ENCODE results near the gene IFT122. TPM values are rescaled to one million over a fixed set of nuclear protein-coding genes. Genes with fewer than 3 reads are reported as not detected.
A peak's percentile ranks its signal among the peaks of the same experiment; 100 is the strongest.
"Not testable (repeated sequence)": the region's sequence is repeated elsewhere in the genome, so short reads cannot be mapped to it uniquely, and the experiment has no call there.

The IFT122 gene
- total RNA-seq = 10 to 100 TPM; 60.8 to 91.3 TPM

- peaks cover 14% of the 10 kb centered on the region for H3K4me1 ChIP-seq (replicated peaks)
- H3K9me3 ChIP-seq = no peaks in the 10 kb centered on the region
- under 1% methylated on average over 67 of the region's 75 CpGs for WGBS
- DNase-seq (ENCODE audit: low spot score) = peak; percentile 95
- peak within 1 kb of the TSS; percentile 58 to 68 for H3K4me3 ChIP-seq
- H3K36me3 ChIP-seq = no peaks in the 10 kb centered on the region
- TF ChIP-seq POLR2A (IDR thresholded peaks at IDR 0.05) (peak; percentile 68), POLR2AphosphoS5 (IDR thresholded peaks at IDR 0.05) (peak; percentile 97), CTCF (IDR thresholded peaks at IDR 0.05) (peak in 1 of 4 experiments; percentile 34)
- peak within 1 kb of the TSS; percentile 81 to 84 for H3K27ac ChIP-seq
- intact Hi-C loops (cut with DNase I) = no loop called here
- no peaks in the 10 kb centered on the region for H3K27me3 ChIP-seq (replicated peaks; ENCODE audit: insufficient read depth)
Measured at GRCh38 chr3:129439817-129440617, at the start of gene IFT122, which contains the start of gene MBD4. IFT122 (plus strand) TSS chr3:129440224; CDS start chr3:129440331, 107 bp downstream. MBD4 (minus strand) TSS chr3:129439948; CDS start chr3:129439833, 115 bp downstream.

- H3K36me3 ChIP-seq; H3K9me3 ChIP-seq; H3K4me3 ChIP-seq; H3K4me1 ChIP-seq (replicated peaks); H3K27me3 ChIP-seq (replicated peaks; ENCODE audit: insufficient read depth); intact Hi-C loops (cut with DNase I): not testable (repeated sequence)
- H3K27ac ChIP-seq = peak overlapping the region in 1 of 2 donors; percentile 41
- DNase-seq (ENCODE audit: low spot score) = peak; percentile 48
- WGBS = 61% methylated on average over 4 of the region's 4 CpGs
- TF ChIP-seq POLR2AphosphoS5 (IDR thresholded peaks at IDR 0.05) = peak; percentile 38
Measured at GRCh38 chr3:129391583-129391982, 48.4 kb upstream of the IFT122 start.

- H3K27ac ChIP-seq; intact Hi-C loops (cut with DNase I); H3K4me1 ChIP-seq (replicated peaks); DNase-seq (ENCODE audit: low spot score); H3K9me3 ChIP-seq; H3K27me3 ChIP-seq (replicated peaks; ENCODE audit: insufficient read depth); H3K36me3 ChIP-seq; H3K4me3 ChIP-seq: not testable (repeated sequence)
- WGBS = 76% methylated on average over 8 of the region's 8 CpGs
Measured at GRCh38 chr3:129392106-129392887, 47.7 kb upstream of the IFT122 start.

GRCh38 chr3:129393271-129393670 is 46.8 kb upstream of the IFT122 start:
- intact Hi-C loops (cut with DNase I) = no loop called here
- WGBS = 57% methylated on average over 6 of the region's 6 CpGs
- no peaks in the 10 kb centered on the region for H3K36me3 ChIP-seq
- no peak for DNase-seq (ENCODE audit: low spot score)
- peaks cover 1% of the 10 kb centered on the region for H3K4me1 ChIP-seq (replicated peaks)
- H3K9me3 ChIP-seq = no peaks in the 10 kb centered on the region
- TF ChIP-seq POLR2AphosphoS5 (IDR thresholded peaks at IDR 0.05) (no peak), CTCF (IDR thresholded peaks at IDR 0.05) (no peak), POLR2A (IDR thresholded peaks at IDR 0.05) (no peak)
- H3K27ac ChIP-seq = no peak overlapping the region
- H3K27me3 ChIP-seq (replicated peaks; ENCODE audit: insufficient read depth) = no peaks in the 10 kb centered on the region
- no peak overlapping the region for H3K4me3 ChIP-seq

GRCh38 chr3:129393760-129394564 is 46.1 kb upstream of the IFT122 start:
- H3K27ac ChIP-seq; H3K9me3 ChIP-seq; H3K27me3 ChIP-seq (replicated peaks; ENCODE audit: insufficient read depth); H3K36me3 ChIP-seq; H3K4me3 ChIP-seq; intact Hi-C loops (cut with DNase I); DNase-seq (ENCODE audit: low spot score); H3K4me1 ChIP-seq (replicated peaks): not testable (repeated sequence)
- 82% methylated on average over 9 of the region's 17 CpGs for WGBS

GRCh38 chr3:129398803-129399144 is 41.2 kb upstream of the IFT122 start:
- peak overlapping the region; percentile 82 to 92 for H3K27ac ChIP-seq
- no peak for DNase-seq (ENCODE audit: low spot score)
- H3K4me3 ChIP-seq = peak overlapping the region; percentile 65 to 80
- H3K9me3 ChIP-seq = no peaks in the 10 kb centered on the region
- WGBS = 2% methylated on average over 18 of the region's 18 CpGs
- intact Hi-C loops (cut with DNase I) = no loop called here
- H3K27me3 ChIP-seq (replicated peaks; ENCODE audit: insufficient read depth) = no peaks in the 10 kb centered on the region
- H3K4me1 ChIP-seq (replicated peaks) = peaks cover 3% of the 10 kb centered on the region
- H3K36me3 ChIP-seq = no peaks in the 10 kb centered on the region
- TF ChIP-seq POLR2A (IDR thresholded peaks at IDR 0.05) (no peak), POLR2AphosphoS5 (IDR thresholded peaks at IDR 0.05) (no peak), CTCF (IDR thresholded peaks at IDR 0.05) (no peak)
